Measurements from ENCODE around the gene HEMGN. TPM values are rescaled to one million over a fixed set of nuclear protein-coding genes. Genes with fewer than 3 reads are reported as not detected.
A peak's percentile ranks its signal among the peaks of the same experiment; 100 is the strongest.

HEMGN gene
- total RNA-seq, 1 experiment from 2014 or later = not detected

DNA sequence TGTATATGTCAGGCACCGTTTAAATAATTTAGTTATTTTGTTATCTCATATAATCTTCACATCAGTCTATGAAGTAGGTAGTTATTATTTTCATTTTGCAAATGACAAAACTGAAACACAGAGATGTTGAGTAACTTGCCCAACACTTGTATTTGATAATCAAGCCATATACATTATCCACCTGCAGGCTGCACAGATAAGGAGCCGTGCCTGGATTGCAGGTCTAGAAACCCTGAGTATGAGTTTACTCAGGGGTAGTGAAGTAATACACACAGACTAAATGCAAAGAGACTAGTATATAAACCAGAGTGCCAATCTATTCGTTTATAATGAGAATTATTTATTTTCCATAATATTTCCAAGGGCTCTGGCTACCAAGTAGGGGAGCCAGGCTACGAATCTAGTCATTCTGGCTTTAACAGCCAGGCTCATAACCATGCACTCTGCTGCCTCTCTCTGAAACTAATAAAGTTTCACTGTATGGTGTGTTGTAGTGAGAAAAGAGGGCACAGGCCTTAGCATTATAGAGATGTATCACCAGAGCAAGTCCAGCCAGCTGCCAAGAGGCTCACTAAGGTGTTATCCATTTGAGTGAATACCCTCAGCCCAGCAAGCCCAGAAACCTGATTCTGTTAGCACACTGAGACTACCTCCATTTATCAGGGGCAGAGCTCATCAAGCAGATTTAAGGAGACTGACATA is 4.5 kb downstream of the HEMGN start:
- DNase-seq (ENCODE audit: low spot score) = no peak

DNA sequence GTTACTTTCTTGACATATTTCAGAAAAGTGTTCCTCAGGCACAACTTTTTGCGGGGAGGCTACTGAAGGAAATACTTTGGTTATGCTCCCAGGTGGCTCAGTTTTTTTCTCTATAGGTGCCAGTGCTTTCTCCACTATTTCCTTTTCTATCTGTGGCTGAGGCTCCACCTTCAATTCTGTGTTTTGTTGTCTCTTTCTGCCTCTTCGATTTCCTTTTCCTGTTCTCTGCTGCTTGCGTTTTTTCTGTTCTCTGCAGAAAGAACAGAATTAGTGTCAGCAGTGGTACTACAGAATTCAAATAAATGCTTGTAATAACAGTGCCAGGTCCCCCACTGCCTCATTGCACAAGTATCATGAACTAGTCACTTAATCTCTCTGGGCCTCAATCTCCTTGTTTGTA is 7.0 kb downstream of the HEMGN start:
- DNase-seq (ENCODE audit: low spot score) = no peak

DNA sequence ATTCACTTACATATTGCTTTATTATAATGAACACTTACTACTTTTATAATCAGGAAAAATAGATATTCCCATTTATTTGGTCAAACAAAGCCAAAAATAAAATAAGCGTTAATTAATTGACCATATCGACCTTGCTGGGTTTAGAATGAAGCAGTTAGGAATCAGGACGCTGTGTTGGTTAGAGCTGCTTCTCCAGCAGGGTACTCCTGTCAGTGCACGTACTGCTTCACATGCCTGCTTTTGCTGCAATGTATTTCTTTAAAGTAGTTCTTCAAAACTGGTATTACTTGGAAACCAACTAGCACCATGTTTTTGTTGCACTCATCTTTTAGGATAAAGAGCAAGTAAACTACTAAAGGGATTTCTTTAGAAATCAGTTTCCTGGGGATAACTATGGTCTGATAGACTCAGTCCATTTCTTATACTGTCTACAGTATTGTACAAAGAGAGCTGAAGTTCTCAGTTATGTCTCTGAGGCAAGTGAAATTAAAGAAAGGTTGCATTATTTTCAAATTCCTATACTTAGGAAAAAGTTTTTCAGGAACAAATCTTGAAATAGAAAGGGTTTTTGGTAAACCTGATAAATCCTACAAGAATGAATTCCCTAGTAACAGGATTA is 8.9 kb downstream of the HEMGN start:
- DNase-seq (ENCODE audit: low spot score) = no peak

DNA sequence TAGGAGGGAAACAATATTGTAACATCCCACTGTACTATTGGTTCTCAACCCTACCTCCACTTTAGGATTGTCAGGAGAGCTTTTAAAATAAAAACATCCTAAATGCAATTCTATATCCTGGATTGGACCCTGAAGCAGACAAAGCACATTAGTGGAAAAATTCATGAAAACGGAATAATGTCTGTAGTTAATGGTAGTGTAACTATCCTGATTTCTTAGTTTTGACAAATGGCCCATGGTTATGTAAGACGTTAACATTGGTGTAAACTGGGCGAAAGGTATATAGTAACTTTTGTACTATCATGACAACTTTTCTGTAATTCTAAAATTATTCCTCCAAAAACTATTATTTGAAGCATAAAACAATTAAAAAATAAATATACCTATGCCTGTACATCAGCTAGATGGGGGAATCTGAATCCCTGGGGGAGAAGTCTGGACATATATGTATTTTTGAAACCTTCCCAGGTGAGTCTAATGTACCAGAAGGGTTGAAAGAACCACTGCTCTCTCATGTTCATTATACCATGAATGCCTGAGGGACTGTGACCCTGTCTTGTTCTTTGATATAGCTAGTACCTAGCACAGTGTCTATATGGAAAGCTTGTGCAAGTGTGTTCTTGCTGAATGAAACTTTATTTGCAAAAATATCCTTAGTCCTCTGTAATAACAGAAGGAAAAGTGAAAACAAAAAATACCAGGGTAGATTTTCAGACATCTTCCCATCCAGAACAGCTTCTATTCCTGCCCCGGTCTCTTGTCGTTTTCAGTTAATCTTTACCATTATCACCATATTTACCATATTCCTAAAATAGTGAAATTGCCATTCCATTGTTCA is 12.3 kb downstream of the HEMGN start:
- DNase-seq (ENCODE audit: low spot score) = no peak

DNA sequence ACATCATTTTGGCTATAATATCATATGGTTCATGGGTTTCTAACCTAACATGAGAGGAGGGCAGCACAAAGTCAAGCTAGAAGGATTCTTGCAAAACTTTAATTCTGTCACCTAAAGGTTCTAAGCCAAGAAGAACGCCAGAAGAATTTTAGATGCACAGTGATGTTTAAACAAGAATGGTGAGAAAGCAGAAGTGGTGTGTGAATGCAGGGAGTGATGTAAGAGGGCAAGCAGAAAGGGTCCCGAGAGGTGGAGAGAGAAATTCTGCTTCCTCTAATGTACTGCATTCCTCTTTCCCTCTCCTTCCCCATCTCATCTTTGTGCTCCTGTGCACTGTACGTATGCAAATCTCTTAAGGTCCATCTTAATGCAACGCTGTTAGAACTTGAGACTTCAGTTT is 13.6 kb downstream of the HEMGN start:
- no peak for DNase-seq (ENCODE audit: low spot score)

DNA sequence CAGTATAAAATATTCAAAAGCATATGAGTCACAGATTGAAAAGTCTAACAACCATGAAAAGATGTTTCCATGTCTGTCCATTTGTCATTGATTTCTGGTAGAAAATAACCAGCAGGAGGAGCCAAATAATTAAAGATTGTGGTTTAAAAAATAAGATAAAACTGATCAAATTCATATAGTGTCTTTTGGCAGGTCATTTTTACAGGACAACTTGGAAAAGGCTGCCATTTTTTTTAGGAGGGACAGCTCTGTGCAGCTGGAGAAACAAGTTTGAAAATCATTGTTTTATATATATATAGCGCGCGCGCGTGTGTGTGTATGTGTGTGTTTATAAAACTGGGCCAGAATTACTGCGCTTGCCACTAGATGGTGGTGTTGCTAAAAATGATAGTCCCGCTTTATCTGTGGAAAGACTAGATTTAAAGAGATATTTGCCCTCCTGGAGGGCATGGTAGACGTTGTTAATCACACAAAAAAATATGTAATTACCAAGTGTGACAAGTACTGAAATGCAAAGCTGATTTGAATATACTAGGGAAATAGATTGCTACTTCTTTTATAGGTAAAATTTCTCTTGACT is 14.4 kb downstream of the HEMGN start:
- DNase-seq (ENCODE audit: low spot score) = peak; percentile 93

DNA sequence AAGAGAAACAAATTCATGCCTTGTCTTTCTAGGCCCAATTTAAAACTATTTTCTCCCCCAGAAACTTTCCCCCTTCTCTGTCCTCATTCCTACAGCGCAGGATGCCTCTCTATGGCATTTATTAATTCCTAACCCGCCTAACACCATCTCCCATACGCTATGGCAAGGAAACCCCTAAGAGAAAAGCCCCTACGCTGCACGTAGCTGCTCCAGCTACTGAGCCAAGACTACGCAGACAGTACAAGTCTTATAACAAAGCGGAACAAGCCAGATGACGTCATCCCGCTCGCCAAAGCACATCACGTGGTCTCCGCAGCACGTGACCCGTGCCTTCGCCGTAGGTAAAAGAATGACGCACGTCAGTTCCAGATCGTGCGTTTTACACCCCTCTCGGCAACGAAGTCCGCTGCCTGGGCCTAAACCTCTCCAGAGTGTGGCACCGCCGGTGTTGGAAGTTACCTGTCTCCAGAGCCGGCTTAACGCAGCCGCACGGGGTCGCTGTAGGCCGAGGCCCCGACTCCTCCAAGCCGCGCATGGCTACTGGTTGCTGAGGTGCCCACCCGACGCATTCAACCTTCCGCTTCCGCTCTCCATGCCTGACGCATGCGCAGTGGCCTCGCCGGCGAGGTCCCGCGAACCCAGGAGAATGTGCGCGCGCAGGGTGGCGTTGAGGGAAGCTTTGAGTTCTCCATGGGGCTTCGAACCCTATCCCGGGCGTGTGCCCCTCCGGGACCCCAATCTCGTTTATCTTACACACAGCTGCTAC is 15.8 kb downstream of the HEMGN start, which contains the start of gene TRMO:
TSS of gene TRMO (minus strand) at position 542 of the 766 bp plus-strand sequence. CDS start at position 535, 7 bp downstream.
- peak; percentile 97 for DNase-seq (ENCODE audit: low spot score)

DNA sequence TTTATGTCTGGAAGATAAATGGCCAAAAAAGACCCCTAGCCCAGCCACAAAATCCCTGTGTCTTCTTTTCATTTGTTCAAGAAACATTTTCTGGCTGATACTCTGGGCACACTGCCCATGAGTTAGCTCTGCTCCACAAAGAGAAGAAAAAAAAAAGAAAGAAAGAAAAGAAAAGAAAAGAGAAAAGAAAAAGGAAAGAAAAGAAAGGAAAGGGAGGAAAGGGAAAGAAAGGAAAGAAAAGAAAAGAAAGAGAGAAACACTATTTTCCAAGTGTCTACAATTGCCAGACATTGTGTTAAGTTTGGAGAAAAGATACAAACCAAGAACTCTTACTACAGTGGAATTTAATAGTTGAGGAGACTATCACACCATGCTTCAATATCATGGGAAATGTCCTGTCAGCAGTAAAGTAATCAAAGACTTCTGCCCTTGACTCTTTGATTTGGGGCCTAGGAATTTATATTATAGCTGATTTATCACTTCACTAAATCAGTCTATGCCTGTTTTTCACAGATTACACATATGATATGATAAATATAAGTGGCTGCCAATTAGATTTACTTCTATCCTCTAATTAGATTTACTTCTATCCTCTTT is 18.7 kb downstream of the HEMGN start:
- DNase-seq (ENCODE audit: low spot score) = no peak

DNA sequence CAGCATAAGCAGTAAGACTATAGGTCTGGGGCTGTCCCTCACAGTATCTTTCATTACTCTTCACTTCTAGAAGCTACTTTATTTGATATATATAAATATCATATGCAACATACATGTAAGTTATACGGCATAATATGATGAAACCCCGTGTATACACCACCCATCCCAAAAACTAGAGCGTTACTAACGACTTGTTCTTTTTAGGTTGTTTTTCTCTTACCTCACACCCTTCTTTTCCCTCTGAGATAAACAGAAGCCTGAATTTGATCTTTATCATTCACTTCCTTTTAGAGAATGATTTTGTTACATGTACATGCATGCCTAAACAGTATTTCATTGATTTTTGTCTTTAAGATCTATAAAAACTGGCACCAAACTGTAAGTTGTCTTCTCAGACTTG is 19.4 kb downstream of the HEMGN start:
- no peak for DNase-seq (ENCODE audit: low spot score)

DNA sequence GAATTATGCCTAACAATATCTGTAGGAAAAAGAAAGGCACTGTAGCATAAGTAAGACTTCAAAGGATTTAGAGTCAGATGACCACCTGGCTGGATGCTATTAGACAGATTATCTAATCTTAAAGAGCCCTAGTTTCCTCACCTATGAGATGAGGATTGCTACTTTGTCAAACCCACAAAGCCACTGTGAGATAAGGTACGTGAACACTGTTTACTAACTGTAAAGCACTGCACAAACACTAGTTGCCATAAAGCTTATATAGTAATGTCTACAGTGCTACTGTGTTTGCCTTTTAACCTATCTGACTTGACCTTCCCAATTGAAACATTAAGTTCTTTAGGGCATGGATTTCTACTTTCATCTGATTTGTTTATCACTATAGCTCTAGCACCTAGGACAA is 26.0 kb downstream of the HEMGN start:
- DNase-seq (ENCODE audit: low spot score) = no peak

DNA sequence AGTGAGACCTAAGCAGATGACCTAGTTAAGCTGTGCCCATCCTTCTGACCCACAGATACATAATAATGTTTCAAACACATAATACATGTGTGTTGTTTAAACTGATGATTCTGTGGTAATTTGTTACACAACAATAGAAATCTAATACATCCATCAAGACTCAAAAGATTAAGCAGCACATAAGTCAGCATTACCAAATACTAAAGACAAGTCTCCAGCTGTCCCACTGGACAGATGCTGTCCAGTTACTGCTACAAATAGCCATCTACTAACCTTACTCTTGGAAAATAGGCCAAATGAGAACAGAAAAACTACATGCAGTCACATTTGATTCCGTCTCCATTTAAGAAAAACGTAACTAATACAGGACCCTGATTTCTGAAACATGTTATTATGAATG is 26.4 kb downstream of the HEMGN start:
- no peak for DNase-seq (ENCODE audit: low spot score)

DNA sequence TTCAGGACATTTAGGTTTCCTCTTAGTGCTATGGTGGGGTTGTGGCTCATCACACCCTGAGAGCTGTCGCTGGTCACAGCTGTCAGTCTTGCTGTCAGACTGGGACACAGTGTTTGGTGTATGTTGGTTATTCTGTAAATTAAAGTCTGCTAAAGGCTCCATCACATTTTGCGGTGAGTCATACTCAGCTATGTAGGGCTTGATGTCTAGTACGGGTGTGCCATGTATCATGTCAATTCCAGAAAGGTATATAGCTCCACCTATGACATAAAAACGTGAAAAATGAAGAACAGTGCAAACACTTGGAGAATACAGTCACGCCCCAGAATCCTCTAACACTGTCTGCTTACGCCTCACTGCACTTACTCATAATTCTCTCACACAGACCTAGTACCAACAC is 27.6 kb downstream of the HEMGN start:
- DNase-seq (ENCODE audit: low spot score) = no peak

DNA sequence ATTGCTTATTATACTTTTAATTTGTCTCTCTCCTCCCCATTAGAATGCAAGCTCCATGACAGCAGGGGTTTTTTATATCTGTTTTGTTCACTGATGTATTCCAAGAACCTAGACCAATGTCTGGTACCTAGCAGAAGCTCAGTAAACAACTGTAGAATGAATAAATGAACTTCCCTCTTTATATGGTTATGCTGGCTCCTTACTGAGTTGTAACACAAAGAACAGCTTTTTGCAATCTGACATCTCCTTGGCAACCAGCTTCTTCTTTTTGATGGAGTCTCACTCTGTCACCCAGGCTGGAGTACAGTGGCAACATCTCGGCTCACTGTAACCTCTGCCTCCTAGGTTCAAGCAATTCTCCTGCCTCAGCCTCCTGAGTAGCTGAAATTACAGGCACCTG is 29.3 kb downstream of the HEMGN start:
- DNase-seq (ENCODE audit: low spot score) = no peak

DNA sequence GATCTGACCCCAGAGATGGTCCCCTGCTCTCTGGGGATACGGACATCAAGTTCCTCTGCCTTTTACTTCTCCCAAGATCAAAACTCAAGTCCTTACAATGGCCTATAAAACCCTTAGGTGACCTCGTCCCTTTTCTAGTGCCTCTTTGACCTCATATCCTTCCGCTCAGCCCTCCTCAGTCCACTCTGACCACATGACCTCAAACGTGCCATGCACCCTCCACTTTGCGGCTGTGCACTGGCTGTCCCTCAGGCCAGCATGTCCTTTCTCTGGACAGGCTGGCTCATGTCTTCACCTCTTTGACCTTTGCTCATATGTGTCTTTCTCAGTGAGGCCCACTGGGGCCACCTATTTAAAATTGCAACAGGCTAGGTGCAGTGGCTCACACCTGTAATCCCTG is 30.3 kb downstream of the HEMGN start:
- no peak for DNase-seq (ENCODE audit: low spot score)

DNA sequence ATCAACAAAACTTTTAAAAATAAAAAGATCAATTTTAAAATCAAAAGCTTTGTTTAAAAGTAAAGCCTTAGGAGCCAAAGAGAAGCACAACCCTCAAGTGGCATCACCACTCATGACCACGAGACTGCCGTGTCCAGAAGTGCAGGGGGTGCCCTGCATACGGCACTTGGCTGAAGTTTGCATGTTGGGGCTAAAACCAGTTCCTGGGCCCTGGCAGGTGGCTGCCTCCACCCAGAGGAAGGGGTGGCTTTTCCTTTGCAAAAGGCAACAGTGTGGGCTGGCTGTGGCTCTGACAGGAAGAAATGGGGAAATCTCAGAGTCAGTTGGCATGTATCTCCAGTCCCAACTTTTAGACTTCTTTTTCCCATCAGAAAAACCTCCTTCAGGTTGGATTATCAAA is 30.9 kb downstream of the HEMGN start:
- no peak for DNase-seq (ENCODE audit: low spot score)

DNA sequence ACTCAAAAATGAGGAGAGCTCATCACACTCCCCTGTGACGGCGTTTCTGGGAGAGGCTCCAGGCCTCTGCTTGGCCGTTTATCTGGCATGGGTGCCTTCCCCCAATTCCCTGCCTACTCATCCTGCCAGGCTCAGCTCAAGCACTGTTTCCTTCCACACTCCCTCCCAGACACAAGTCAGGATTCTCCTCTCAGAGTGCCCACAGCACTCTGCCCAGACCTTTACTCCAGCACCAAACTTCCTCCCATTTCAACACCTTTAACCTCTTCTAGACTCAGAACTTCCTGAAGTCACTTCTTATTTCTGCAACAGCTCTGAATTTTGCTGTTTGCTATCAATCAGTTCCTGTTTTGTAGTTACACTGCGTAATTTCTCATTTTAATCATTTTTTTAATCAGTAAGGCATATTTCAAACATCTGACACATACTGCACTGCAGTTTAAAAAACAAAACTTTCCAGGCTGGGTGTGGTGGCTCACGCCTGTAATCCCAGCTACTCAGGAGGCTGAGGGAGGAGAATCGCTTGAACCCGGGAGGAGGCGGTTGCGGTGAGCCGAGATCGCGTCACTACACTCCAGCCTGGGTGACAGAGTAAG is 31.6 kb downstream of the HEMGN start:
- DNase-seq (ENCODE audit: low spot score) = no peak

DNA sequence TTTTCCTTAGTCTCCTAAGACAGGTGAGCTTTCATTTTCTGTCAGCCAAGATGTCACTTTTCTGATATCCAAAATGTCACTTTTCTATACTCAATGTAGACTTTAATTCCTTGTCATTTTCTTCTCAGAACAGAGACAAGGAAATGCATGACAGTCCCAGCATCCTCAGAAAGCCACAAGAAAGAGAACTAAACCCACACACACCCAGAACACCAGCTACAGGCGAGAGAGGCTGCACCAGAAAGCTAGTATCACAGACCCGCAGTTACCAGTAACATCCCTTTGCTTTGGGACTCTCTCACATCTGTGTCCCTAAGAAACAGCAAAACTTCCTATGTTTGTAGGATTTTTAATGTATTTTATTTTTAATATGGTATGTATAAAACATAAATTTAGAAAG is 32.7 kb downstream of the HEMGN start:
- DNase-seq (ENCODE audit: low spot score) = no peak

DNA sequence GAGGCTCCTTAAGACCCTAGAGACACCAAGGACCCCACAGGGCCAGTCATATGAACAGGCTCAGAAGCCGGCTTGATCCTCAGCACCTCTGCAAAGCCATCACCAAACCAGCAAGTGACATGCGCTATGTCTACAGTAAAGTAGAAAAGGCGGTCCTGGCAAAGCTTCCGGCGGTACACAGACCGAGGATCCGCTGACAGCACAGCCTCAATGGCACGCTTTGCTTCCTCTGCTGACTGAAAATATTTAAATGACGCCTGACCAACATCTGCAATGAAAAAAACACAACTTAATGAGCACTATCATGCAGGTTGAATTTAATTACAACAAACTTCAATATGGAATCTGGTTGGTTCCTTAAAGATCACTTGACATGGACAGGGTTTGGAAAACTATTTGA is 33.2 kb downstream of the HEMGN start:
- DNase-seq (ENCODE audit: low spot score) = no peak

DNA sequence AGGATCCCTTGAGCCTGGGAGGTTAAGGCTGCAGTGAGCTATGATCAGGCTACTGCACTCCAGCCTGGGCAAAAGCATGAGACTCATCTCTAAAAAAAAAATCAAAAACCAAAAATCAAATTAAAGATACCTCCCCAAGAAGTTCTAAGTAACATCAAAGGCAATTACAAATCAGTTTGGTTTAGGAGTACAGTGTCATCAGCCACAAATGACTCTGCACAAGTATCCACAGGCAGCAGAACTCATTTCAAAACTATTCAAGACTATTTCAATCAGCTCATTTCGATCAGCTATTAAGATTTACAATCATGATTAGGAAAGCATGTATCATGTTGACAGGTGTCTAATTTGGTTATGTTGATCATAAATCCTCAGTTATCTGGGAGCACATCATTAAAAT is 34.8 kb downstream of the HEMGN start:
- no peak for DNase-seq (ENCODE audit: low spot score)

DNA sequence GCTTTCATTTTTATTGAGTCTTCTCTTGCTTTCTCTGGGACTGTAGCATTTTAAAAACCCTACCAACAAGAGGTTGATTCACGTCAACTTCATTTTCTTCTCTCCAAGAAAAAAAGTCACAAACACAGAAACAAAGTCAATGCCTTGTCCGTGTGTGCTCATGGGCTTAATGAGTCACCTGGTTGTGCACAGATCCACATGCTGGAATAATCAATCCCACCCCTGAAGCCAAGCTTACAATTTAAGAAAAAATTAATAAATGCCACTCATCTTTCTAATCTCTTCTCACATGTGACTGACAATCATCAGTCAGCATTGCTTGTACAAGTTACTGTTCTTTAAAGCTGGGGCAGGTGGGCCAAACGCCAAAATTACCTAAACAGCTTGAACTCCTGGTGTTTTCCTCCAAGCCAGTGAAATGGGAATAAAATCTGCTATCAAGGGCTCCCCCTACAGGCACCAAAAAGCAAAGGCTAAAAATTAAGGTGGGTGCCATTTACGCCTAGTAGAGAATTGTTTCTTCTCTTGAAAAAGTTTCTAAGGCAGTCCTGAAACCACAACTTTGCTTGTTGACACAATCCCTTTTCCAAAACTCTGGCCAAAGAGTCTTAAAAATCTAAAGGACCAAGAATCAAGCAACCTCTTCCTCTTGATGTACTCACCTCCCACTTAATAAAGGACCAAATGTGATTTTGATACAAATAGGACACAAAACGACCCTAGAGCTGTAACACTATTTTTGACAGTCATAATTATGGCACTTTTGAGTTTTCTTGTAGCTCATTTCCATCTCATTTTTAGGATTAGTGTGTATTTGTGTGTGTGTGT is 37.0 kb downstream of the HEMGN start:
- DNase-seq (ENCODE audit: low spot score) = peak; percentile 63
